Brain microvascular endothelial cell (primary cell): ENCODE measurements around the gene DLG2.

Source experiments
- DNase-seq: peaks from one replicate; pipeline ENCODE4 v3.0.0-alpha.2; 2020
- H3K27ac ChIP-seq: fragments of 250-450 bp; sonication (Bioruptor Pico); 2 replicates; pipeline ENCODE4 v1.5.1; 2020; ENCODE audit warnings: mild to moderate bottlenecking, moderate library complexity
- H3K27me3 ChIP-seq: fragments of 250-450 bp; sonication (Bioruptor Pico); replicated peaks from 2 replicates; pipeline ENCODE4 v1.5.1; 2020; ENCODE audit warnings: mild to moderate bottlenecking
- H3K36me3 ChIP-seq: fragments of 250-450 bp; sonication (Bioruptor Pico); replicated peaks from 2 replicates; pipeline ENCODE4 v1.5.1; 2020; ENCODE audit warnings: mild to moderate bottlenecking
- H3K4me3 ChIP-seq: 2 replicates; pipeline ENCODE4 v1.5.1; 2011; ENCODE audit warnings: low read depth, mild to moderate bottlenecking, control low read depth, low read length, moderate library complexity
- CTCF ChIP-seq: IDR thresholded peaks from 2 replicates; pipeline ENCODE4 v1.5.1; 2011; ENCODE audit warnings: low read depth, mild to moderate bottlenecking, moderate library complexity, low read length, control low read depth, inconsistent platforms; ENCODE audit errors: missing control alignments
- in situ Hi-C: cut with HindIII; loops from 2 replicates; pipeline ENCODE4 v1.10.0; 2017; ENCODE audit warnings: low sequenced_read_pairs, low pct_ligation_motif_present

The DLG2 gene

GRCh38 chr11:85313741-85314140, 313.4 kb downstream of the DLG2 start:
- no peak for TF ChIP-seq CTCF
- Histone ChIP-seq H3K4me3 (no peak overlapping the region), H3K27ac (no peak overlapping the region), H3K36me3 (no peaks in the 10 kb centered on the region), H3K27me3 (no peaks in the 10 kb centered on the region)
- in situ Hi-C loops: no loop called here
- DNase-seq: no peak

- no peaks in the 10 kb centered on the region for H3K36me3 ChIP-seq
- DNase-seq: no peak
- no peak overlapping the region for H3K27ac ChIP-seq
- H3K4me3 ChIP-seq: no peak overlapping the region
- no peaks in the 10 kb centered on the region for H3K27me3 ChIP-seq
- in situ Hi-C loops: no loop called here
- no peak for TF ChIP-seq CTCF
These were observed 316.7 kb downstream of the DLG2 start for GRCh38 chr11:85310479-85310878.

DNA sequence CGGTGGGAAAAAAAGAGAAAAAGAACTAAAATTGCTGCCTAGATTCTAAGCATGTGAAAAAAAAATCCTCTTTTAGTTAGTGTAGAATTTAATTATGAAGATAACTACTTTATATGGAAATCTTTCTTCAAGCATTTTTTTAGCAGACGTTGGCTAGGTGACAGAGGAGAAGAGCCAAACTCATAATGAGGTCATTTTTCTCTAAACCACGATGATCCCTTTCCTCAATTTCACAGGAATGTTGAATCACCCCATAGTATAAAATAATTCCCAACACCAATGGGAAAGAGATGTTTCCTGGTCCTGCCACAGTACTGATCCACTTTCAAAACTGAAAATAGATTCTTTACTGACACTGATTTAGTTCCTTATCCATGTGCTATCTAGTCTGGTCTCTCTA, 319.8 kb downstream of the DLG2 start:
- no peak for TF ChIP-seq CTCF
- no peak for DNase-seq

GRCh38 chr11:85301895-85302678, 325.1 kb downstream of the DLG2 start:
- no peak for DNase-seq
- H3K27me3 ChIP-seq: no peaks in the 10 kb centered on the region
- no peak overlapping the region for H3K4me3 ChIP-seq
- no peaks in the 10 kb centered on the region for H3K36me3 ChIP-seq
- TF ChIP-seq CTCF: no peak
- in situ Hi-C loops: no loop called here
- H3K27ac ChIP-seq: no peak overlapping the region

More for the DNA sequence above, 319.8 kb downstream of the DLG2 start:
- in situ Hi-C loops: no loop called here
- no peak overlapping the region for H3K27ac ChIP-seq
- no peaks in the 10 kb centered on the region for H3K27me3 ChIP-seq
- no peak overlapping the region for H3K4me3 ChIP-seq
- H3K36me3 ChIP-seq: no peaks in the 10 kb centered on the region

- in situ Hi-C loops: no loop called here
- Histone ChIP-seq H3K36me3 (no peaks in the 10 kb centered on the region), H3K4me3 (no peak overlapping the region), H3K27me3 (no peaks in the 10 kb centered on the region), H3K27ac (no peak overlapping the region)
- no peak for TF ChIP-seq CTCF
- no peak for DNase-seq
These were observed 327.7 kb downstream of the DLG2 start for GRCh38 chr11:85299258-85299942.
